Smooth muscle cell (in vitro differentiated cells): ENCODE results near the gene KIF6. TPM values are rescaled to one million over a fixed set of nuclear protein-coding genes. Genes with fewer than 3 reads are reported as not detected.

Source experiments
- DNase-seq: peaks from one replicate; lab custom pipeline; 2025; ENCODE audit not compliant: unreplicated experiment; lab: John Stamatoyannopoulos, UW
- H2AFZ ChIP-seq: fragments of 200-600 bp; sonication (generic); 2 replicates; pipeline ENCODE4 v1.6.0; 2016; ENCODE audit warnings: antibody characterized with exemption, low read depth, mild to moderate bottlenecking
- H3F3A ChIP-seq: fragments of 200-600 bp; sonication (generic); 2 replicates; pipeline ENCODE4 v1.6.0; 2017; ENCODE audit warnings: antibody characterized with exemption, low read depth
- H3K27ac ChIP-seq: fragments of 200-600 bp; sonication (generic); 2 replicates; pipeline ENCODE4 v1.5.1; 2016; ENCODE audit warnings: low read depth, mild to moderate bottlenecking
- H3K27me3 ChIP-seq: fragments of 200-600 bp; sonication (generic); 2 replicates; pipeline ENCODE4 v1.6.1; 2016; ENCODE audit warnings: low read depth, mild to moderate bottlenecking
- H3K36me3 ChIP-seq: fragments of 200-600 bp; sonication (generic); 2 replicates; pipeline ENCODE4 v1.5.1; 2016; ENCODE audit warnings: low read depth
- H3K4me1 ChIP-seq: fragments of 200-600 bp; sonication (generic); 2 replicates; pipeline ENCODE4 v1.5.1; 2016; ENCODE audit warnings: low read depth
- H3K4me2 ChIP-seq: fragments of 200-600 bp; sonication (generic); 2 replicates; pipeline ENCODE4 v1.6.0; 2016; ENCODE audit warnings: mild to moderate bottlenecking
- H3K4me3 ChIP-seq: fragments of 200-600 bp; sonication (generic); 2 replicates; pipeline ENCODE4 v1.5.1; 2016; ENCODE audit warnings: mild to moderate bottlenecking
- H3K79me2 ChIP-seq: fragments of 200-600 bp; sonication (generic); 2 replicates; pipeline ENCODE4 v1.6.0; 2016; ENCODE audit warnings: low read depth, mild to moderate bottlenecking
- H3K9ac ChIP-seq: fragments of 200-600 bp; sonication (generic); 2 replicates; pipeline ENCODE4 v1.6.0; 2016; ENCODE audit warnings: low read depth
- H3K9me3 ChIP-seq: fragments of 200-600 bp; sonication (generic); replicated peaks from 2 replicates; pipeline ENCODE4 v1.5.1; 2016; ENCODE audit warnings: low read depth
- H4K20me1 ChIP-seq: fragments of 200-600 bp; sonication (generic); 2 replicates; pipeline ENCODE4 v1.6.0; 2016; ENCODE audit warnings: low read depth
- WGBS: methylation state at CpG from one replicate; pipeline ENCODE4 v1.1.7; 2016; ENCODE audit warnings: low lambda C conversion rate; 5-methylcytosine and 5-hydroxymethylcytosine counted together
- polyA plus RNA-seq: library from polyadenylated mRNA; unstranded; fragments of >200 nt; fragmentation: Nextera tagmentation; extraction: Ambion mirVana; gene quantifications from 2 replicates; pipeline ENCODE4 v1.2.1, GENCODE V29; 2016
- total RNA-seq: library from RNA; depleted of rRNA; stranded (reverse); fragments of >200 nt; gene quantifications from 2 replicates; pipeline ENCODE4 v1.2.3, GENCODE V29; 2014
- TF ChIP-seq, protein P1 (sequence below): fragments of 200-600 bp; sonication (generic); IDR thresholded peaks from 2 replicates; pipeline ENCODE4 v1.5.1; 2017; ENCODE audit warnings: borderline replicate concordance, mild to moderate bottlenecking, antibody characterized with exemption; ENCODE audit not compliant: insufficient read depth, poor library complexity, severe bottlenecking

KIF6 gene
- total and polyA plus RNA-seq, 2 experiments from 2014 or later: 1.1 to 1.5 TPM

DNA sequence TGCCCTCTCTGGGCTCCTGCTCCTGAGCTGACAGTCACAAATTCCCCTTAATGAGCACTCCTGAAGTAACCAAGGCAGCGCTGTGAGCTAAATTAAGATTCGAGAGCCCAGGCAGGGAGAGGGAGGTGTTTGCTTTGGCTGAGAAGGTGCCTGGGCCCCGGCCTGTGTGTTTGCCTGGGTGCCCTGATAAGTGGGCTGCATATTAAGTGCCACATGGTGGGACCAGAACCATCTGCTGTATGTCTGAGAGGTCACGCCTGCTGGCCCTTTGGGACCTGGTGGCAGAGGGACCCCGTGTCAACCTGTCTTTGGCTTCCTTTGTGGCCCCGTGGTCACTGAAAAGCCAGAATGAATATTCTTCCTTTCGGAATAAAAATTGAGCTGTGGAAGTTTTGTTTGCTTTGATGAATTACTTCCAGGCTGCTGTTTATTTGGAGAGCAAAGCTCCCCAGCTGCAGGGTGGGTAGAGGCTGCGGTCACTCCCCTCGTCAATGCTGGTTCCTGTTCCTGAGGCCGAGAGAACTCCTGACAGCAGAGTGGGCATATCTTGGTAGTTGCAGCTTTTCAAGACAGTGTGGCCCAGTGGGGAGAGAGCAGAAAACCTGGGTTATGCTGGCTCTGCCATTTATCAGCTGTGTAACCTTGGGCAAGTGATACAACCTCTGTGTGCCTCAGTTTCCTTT, 385.2 kb downstream of the KIF6 start:
- H3K9ac ChIP-seq: no peak overlapping the region
- no peak overlapping the region for H3K27ac ChIP-seq
- H3K4me3 ChIP-seq: no peak overlapping the region
- no peaks in the 10 kb centered on the region for H3K9me3 ChIP-seq
- DNase-seq: no peak
- peaks cover 23% of the 10 kb centered on the region for H3K27me3 ChIP-seq
- TF ChIP-seq, protein P1, sequence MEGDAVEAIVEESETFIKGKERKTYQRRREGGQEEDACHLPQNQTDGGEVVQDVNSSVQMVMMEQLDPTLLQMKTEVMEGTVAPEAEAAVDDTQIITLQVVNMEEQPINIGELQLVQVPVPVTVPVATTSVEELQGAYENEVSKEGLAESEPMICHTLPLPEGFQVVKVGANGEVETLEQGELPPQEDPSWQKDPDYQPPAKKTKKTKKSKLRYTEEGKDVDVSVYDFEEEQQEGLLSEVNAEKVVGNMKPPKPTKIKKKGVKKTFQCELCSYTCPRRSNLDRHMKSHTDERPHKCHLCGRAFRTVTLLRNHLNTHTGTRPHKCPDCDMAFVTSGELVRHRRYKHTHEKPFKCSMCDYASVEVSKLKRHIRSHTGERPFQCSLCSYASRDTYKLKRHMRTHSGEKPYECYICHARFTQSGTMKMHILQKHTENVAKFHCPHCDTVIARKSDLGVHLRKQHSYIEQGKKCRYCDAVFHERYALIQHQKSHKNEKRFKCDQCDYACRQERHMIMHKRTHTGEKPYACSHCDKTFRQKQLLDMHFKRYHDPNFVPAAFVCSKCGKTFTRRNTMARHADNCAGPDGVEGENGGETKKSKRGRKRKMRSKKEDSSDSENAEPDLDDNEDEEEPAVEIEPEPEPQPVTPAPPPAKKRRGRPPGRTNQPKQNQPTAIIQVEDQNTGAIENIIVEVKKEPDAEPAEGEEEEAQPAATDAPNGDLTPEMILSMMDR: no peak
- H3K79me2 ChIP-seq: no peaks in the 10 kb centered on the region
- 68% methylated on average over 10 of the region's 10 CpGs for WGBS
- H2AFZ ChIP-seq: no peak overlapping the region
- no peaks in the 10 kb centered on the region for H3K36me3 ChIP-seq
- peaks cover 15% of the 10 kb centered on the region for H3K4me1 ChIP-seq
- no peaks in the 10 kb centered on the region for H3F3A ChIP-seq
- H3K4me2 ChIP-seq: peak overlapping the region; percentile 32
- no peaks in the 10 kb centered on the region for H4K20me1 ChIP-seq

DNA sequence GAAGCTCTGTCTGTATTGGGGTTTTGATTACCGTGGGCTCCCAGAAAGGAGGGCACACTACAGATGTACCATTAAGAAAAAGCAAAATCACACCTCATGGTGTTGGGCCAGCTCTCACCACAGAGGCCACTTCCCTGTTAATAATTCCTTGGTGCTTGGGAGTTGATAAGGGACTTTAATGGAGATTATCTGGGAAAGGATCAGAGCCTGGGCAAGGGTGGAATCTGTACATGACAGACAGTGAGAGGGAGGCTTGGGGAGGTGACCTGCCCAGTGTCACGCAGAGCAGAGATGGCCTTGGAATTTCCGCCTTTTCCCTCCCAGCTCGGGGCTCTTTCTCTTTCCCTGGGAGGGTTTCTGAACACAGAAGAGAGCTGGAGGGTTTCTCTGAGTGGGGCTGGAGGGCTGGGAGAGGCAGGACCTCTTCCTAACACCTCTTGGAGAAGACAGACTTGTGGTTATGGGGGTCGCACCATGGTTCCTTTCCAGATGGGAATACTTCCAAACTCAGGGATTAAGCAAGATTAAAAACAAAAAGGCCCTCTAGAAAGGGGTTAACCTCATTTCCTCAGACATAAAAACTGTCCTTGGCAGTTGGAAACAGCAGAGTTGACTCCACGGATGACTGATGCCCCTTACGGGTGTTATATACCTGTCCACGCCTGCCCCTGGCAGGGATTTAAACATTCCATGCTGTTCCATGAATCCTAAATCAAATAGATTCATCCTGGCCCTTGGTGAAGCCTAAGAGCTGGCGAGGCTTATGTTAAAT, 385.9 kb downstream of the KIF6 start:
- H3K79me2 ChIP-seq: no peaks in the 10 kb centered on the region
- no peaks in the 10 kb centered on the region for H4K20me1 ChIP-seq
- peaks cover 28% of the 10 kb centered on the region for H3K27me3 ChIP-seq
- H2AFZ ChIP-seq: no peak overlapping the region
- no peaks in the 10 kb centered on the region for H3K9me3 ChIP-seq
- TF ChIP-seq, protein P1: no peak
- no peak overlapping the region for H3K9ac ChIP-seq
- no peaks in the 10 kb centered on the region for H3K36me3 ChIP-seq
- H3K4me1 ChIP-seq: peaks cover 15% of the 10 kb centered on the region
- no peak for DNase-seq
- 53% methylated on average over 9 of the region's 9 CpGs for WGBS
- peak overlapping the region; percentile 32 for H3K4me2 ChIP-seq
- H3K4me3 ChIP-seq: no peak overlapping the region
- no peaks in the 10 kb centered on the region for H3F3A ChIP-seq
- H3K27ac ChIP-seq: no peak overlapping the region

DNA sequence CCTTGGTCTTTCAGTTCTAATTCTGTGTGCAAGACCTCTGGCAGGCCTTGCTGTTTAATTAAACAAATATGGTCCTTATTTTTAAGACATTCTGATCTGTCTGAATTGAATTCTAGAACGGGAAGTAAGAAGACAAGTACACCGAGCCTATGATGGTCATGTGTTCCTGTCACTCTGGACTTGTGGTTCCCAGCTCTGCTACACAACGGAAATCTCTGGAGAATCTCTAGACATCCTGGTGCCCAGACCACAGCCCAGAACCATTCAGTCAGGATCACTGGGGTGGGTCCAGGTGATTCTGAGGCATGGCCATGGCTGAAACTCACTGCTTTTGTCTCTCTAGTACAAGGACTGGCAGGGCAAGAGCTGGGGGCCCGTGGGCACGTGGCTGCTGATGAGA, 386.8 kb downstream of the KIF6 start:
- Histone ChIP-seq H3K4me2 (no peak overlapping the region), H3K27me3 (peaks cover 35% of the 10 kb centered on the region), H3K36me3 (no peaks in the 10 kb centered on the region), H3K79me2 (no peaks in the 10 kb centered on the region), H2AFZ (no peak overlapping the region), H3K9ac (no peak overlapping the region), H3K4me3 (no peak overlapping the region), H3K9me3 (no peaks in the 10 kb centered on the region), H3K4me1 (peaks cover 11% of the 10 kb centered on the region), H4K20me1 (no peaks in the 10 kb centered on the region), H3F3A (no peaks in the 10 kb centered on the region), H3K27ac (no peak overlapping the region)
- DNase-seq: no peak
- 90% methylated on average over 5 of the region's 5 CpGs for WGBS
- TF ChIP-seq, protein P1: no peak
